K562 (cell line): ENCODE data around the gene RANGAP1. TPM values are rescaled to one million over a fixed set of nuclear protein-coding genes. Genes with fewer than 3 reads are reported as not detected.

Experiments
- ADNP ChIP-seq: fragments of 200-800 bp; sonication (Bioruptor generic); IDR thresholded peaks from 2 replicates; pipeline ENCODE4 v1.6.1; 2016; ENCODE audit warnings: missing genetic modification characterization, missing compliant biosample characterization
- EZH2 ChIP-seq: IDR thresholded peaks from 2 replicates; pipeline ENCODE4 v1.6.1; 2012; ENCODE audit warnings: low read depth, mild to moderate bottlenecking, inconsistent platforms, low read length, borderline replicate concordance
- HNRNPLL ChIP-seq: fragments of 200-400 bp; formaldehyde crosslinking; IDR thresholded peaks from 2 replicates; pipeline ENCODE4 v1.6.1; 2017; ENCODE audit warnings: low read length, low read depth, mild to moderate bottlenecking; ENCODE audit not compliant: poor library complexity, severe bottlenecking
- IRF1 ChIP-seq: sonication (generic); formaldehyde crosslinking; IDR thresholded peaks from 2 replicates; pipeline ENCODE4 v1.8.0; 2022; ENCODE audit warnings: missing genetic modification reagents, mild to moderate bottlenecking, borderline replicate concordance
- KDM5B ChIP-seq: fragments of 200-600 bp; sonication (generic); IDR thresholded peaks from 2 replicates; pipeline ENCODE4 v1.6.1; 2012; ENCODE audit warnings: low read depth, mild to moderate bottlenecking, moderate library complexity, low read length, control low read depth, inconsistent platforms; ENCODE audit not compliant: insufficient replicate concordance
- KLF10 ChIP-seq: fragments of 250-450 bp; sonication (Bioruptor Pico); IDR thresholded peaks from 2 replicates; pipeline ENCODE4 v1.6.1; 2021; ENCODE audit warnings: matching md5 sums
- NRF1 ChIP-seq, 2 experiments: fragments of 450-650 bp; IDR thresholded peaks in 1 of 2; conservative IDR thresholded peaks in 1 of 2; 2 replicates each; pipeline ENCODE4 v1.6.1; 2014; ENCODE audit warnings: mild to moderate bottlenecking in 2 of 2
- PCBP2 ChIP-seq: fragments of 200-400 bp; formaldehyde crosslinking; IDR thresholded peaks from 2 replicates; pipeline ENCODE4 v1.6.1; 2018; ENCODE audit warnings: low read length, low read depth, mild to moderate bottlenecking, moderate library complexity; ENCODE audit not compliant: poor library complexity, severe bottlenecking
- PML ChIP-seq: IDR thresholded peaks from 2 replicates; pipeline ENCODE4 v1.6.1; 2012; ENCODE audit warnings: low read length, inconsistent platforms
- POLR2A ChIP-seq: fragments of 450-650 bp; conservative IDR thresholded peaks from 2 replicates; pipeline ENCODE4 v1.6.1; 2016
- SMARCB1 ChIP-seq: IDR thresholded peaks from 2 replicates; pipeline ENCODE4 v1.6.1; 2011; ENCODE audit warnings: improper control_type of control experiment, low read depth; ENCODE audit not compliant: insufficient read length
- SRF ChIP-seq, 2 experiments: fragments of 250-450, 450-650 bp in 1 of 2; sonication (Bioruptor Pico) in 1 of 2; sonication (generic) in 1 of 2; formaldehyde crosslinking; IDR thresholded peaks; 2 replicates each; pipeline versions ENCODE4 v1.5.0 to v1.5.1; 2020 to 2022; ENCODE audit warnings: mild to moderate bottlenecking in 1 of 2, missing genetic modification reagents in 1 of 2
- TAF15 ChIP-seq: fragments of 200-400 bp; formaldehyde crosslinking; IDR thresholded peaks from 2 replicates; pipeline ENCODE4 v1.6.1; 2017; ENCODE audit warnings: mild to moderate bottlenecking, low read depth, low read length, moderate library complexity
- THAP12 ChIP-seq: fragments of 250-450 bp; sonication (Bioruptor Pico); IDR thresholded peaks from 2 replicates; pipeline ENCODE4 v1.9.0; 2021; ENCODE audit warnings: mild to moderate bottlenecking, inconsistent platforms
- ZSCAN32 ChIP-seq: fragments of 450-650 bp; formaldehyde crosslinking; IDR thresholded peaks from 2 replicates; pipeline ENCODE4 v1.4.0; 2020; ENCODE audit warnings: mild to moderate bottlenecking, moderate library complexity
- polyA plus RNA-seq, 8 experiments: library from polyadenylated mRNA; depleted of rRNA in 4 of 8; stranded (reverse) in 5 of 8; unstranded in 3 of 8; fragments of >200 nt; fragmentation: Nextera tagmentation in 2 of 8; fragmentation: Illumina TruSeq in 1 of 8; extraction: Ambion mirVana in 2 of 8; extraction: Trizol in 1 of 8; gene quantifications; 2 replicates each; pipeline versions ENCODE4 v1.2.1 to v1.2.3, GENCODE V29; 2011 to 2014; ENCODE audit warnings: inconsistent platforms in 1 of 8, missing spikeins in 1 of 8
- total RNA-seq, 7 experiments: library from RNA; depleted of rRNA in 6 of 7; stranded (reverse); fragments of >200 nt in 6 of 7; fragmentation: Illumina TruSeq in 2 of 7; extraction: Trizol in 2 of 7; gene quantifications; 2 replicates each; pipeline versions ENCODE4 v1.2.1 to v1.2.3, GENCODE V29; 2011 to 2021; ENCODE audit warnings: low replicate concordance in 1 of 7
- TF ChIP-seq, protein P1 (sequence below): IDR thresholded peaks from 2 replicates; pipeline ENCODE4 v1.6.1; 2011; ENCODE audit not compliant: insufficient read length; ENCODE audit errors: extremely low read depth
- TF ChIP-seq, protein P2 (sequence below), 2 experiments: IDR thresholded peaks in 1 of 2; conservative IDR thresholded peaks in 1 of 2; 2 replicates each; pipeline ENCODE4 v1.6.1; 2016; ENCODE audit warnings: low read depth in 2 of 2, mild to moderate bottlenecking in 1 of 2, missing compliant biosample characterization in 1 of 2, missing genetic modification characterization in 1 of 2, moderate library complexity in 1 of 2

Gene RANGAP1
- total and polyA plus RNA-seq, 9 of the 15 experiments (the other 6 are each of a cell fraction or from before 2014, with no cell fraction given) = 2.1 to 104 (median 50.6) TPM

DNA sequence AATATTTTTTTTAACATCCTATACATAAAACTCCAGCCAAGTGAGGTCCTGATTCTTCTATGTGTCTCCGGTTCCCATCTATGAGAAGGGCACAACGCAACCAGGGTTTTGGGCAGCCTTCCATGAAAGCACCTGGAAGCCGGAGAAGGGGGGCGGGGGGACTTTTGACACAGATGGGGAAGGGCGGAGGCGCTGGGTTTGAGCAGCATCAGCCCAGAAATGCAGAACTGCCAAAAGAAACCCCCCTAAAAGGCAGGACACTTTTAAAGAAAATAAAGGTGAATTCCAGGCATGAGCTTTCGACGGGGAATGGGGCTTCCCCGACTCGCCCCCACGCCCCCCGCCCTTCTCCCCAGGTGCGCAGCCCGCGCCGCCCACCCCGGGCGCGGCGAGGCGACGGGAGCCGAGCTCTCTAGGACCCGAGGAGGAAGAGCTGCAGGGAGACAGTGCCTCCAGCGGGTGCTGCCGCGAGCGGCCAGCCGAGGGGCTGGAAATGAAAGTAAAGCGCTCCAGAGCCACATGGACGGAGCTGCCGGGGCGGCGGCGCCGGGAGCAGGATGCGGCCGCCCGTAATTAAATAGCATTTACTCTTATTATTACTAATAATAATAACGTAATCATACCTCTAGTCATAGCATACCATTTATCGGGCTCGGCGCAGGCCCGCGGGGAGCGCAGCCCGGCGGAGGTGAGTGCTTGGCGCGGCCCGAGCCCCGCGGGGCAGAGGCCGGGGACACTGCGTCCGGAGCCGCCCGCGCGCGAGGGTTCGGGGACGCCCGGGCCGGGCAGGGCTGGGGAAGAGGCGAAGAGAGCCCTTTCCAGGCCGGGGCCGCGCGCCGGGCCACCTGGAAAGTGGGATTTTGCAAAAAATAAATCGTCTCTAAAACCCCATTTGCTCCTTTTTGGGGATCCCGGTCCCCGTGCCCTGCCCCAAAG, 15.4 kb upstream of the RANGAP1 start, which contains the start of gene ZC3H7B (continued):
- TF ChIP-seq PCBP2 (no peak), ZSCAN32 (CRISPR knock-in tag) (no peak), KLF10 (CRISPR knock-in tag) (no peak), SRF (CRISPR knock-in tag; IDR thresholded peaks at IDR 0.05) (no peak), TAF15 (no peak), ADNP (no peak), KDM5B (peak; percentile 44), NRF1 (conservative IDR thresholded peaks at IDR 0.05 in 1 of 2, IDR thresholded peaks at IDR 0.05 in 1 of 2) (peak; percentile 36 to 44; a peak in 2 of 4 replicates), SMARCB1 (peak; percentile 47), HNRNPLL (no peak), THAP12 (0 out of 2 replicates have a peak, but pooled peaks have one; percentile 28), POLR2A (peak; percentile 77), EZH2 (no peak), IRF1 (no peak), PML (peak; percentile 56; the same call in 1 of the 2 replicates)
- TF ChIP-seq, protein P1, sequence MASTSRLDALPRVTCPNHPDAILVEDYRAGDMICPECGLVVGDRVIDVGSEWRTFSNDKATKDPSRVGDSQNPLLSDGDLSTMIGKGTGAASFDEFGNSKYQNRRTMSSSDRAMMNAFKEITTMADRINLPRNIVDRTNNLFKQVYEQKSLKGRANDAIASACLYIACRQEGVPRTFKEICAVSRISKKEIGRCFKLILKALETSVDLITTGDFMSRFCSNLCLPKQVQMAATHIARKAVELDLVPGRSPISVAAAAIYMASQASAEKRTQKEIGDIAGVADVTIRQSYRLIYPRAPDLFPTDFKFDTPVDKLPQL = no peak
- TF ChIP-seq, protein P2, sequence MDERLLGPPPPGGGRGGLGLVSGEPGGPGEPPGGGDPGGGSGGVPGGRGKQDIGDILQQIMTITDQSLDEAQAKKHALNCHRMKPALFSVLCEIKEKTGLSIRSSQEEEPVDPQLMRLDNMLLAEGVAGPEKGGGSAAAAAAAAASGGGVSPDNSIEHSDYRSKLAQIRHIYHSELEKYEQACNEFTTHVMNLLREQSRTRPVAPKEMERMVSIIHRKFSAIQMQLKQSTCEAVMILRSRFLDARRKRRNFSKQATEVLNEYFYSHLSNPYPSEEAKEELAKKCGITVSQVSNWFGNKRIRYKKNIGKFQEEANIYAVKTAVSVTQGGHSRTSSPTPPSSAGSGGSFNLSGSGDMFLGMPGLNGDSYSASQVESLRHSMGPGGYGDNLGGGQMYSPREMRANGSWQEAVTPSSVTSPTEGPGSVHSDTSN (CRISPR knock-in tag; IDR thresholded peaks at IDR 0.05; ENCODE audit: low read depth) = no peak
- TF ChIP-seq, protein P2 (tag; conservative IDR thresholded peaks at IDR 0.05; ENCODE audit: low read depth) = no peak
